HG02870 (cell line): ENCODE data around the gene SH3BP2.
A peak's percentile ranks its signal among the peaks of the same experiment; 100 is the strongest.

Source experiments
- ATAC-seq: cut with Tn5 transposase; IDR thresholded peaks from one replicate; pipeline ENCODE4 v1.9.1; 2021; ENCODE audit warnings: mild to moderate bottlenecking, moderate library complexity; ENCODE audit not compliant: unreplicated experiment

Gene SH3BP2

GRCh38 chr4:2800691-2801596, 8.1 kb downstream of the SH3BP2 start:
- ATAC-seq: peak; percentile 57

DNA sequence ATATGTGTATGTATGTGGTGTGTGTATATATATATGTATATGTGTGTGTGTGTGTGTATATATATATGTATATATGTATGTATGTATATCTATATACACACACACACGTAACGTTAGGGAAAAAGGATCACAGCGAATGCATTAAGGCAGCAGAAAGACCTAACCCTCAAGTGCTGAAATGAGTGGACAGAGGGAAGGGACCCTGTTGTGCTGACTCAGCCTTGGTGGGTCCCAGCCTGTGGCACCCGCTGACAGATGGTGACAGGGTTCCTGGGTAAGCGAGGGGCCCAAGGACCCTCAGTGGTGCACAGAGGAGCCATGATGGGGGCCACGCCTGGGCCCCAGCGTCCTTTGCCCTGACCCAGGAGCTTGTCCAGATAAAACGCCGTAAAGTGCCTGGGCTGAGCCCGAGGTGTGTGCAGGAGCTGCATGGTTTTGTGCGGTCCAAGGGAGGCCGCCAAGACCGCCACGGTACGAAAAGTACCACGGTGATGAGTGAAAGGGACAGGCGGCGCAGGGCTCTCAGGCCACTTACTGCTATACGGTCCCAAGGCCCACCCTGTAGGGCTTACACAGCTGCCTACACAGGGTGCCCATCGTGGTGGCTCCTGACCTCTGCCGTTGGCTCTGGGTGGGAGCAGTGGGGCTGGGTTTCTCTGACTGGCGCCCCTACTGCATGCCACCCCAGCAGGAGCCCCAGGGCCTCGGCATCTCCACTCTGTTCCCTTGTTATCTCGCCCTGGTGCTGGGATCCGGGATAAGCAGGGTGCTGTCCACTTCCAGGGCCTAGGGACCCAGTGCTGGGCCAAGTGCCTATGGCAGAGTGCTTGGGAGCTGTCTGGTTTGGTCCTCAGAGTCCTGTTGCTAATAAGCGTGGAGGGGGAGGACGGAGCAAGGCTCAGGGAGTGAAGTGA, 10.0 kb downstream of the SH3BP2 start:
- ATAC-seq: no peak

DNA sequence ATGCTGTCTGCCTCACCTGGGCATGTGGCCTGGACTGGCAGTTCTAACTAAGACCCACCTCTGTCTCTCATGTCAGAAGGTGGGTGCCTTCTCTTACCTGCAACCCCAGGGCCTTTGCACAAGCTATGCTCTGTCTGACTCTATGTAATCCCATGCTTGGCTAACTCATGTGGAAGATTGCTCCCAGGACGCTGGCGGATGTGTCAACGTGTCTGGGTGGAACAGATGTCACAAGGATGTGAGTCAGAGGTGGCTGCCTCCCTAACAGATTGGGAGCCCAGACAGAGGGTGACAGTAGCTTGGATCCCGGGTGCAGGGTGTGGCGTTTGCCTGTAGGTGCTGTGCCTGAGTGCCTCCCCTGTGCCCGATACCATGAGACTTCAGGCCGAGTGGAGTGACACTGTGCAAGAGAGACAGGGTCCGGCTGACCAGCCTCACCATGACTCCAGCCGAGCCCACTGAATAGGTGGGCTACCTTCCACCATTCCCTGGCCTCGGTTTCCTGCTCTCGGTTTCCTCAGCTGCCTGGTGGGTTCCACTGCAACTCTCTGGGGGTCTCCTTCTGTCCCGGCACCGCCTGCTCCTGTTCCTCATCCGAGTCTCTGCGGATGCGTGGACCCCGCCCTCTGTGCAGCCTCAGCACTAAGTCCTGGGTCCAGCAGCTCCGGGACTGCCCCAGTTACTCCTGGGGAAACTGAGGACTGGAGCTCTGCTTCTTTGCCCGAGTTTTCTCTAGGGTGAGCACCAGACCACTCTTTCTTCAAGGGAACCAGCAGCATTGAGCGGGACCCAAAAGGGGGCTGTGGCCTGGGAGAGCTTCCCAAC, 11.0 kb downstream of the SH3BP2 start:
- no peak for ATAC-seq

DNA sequence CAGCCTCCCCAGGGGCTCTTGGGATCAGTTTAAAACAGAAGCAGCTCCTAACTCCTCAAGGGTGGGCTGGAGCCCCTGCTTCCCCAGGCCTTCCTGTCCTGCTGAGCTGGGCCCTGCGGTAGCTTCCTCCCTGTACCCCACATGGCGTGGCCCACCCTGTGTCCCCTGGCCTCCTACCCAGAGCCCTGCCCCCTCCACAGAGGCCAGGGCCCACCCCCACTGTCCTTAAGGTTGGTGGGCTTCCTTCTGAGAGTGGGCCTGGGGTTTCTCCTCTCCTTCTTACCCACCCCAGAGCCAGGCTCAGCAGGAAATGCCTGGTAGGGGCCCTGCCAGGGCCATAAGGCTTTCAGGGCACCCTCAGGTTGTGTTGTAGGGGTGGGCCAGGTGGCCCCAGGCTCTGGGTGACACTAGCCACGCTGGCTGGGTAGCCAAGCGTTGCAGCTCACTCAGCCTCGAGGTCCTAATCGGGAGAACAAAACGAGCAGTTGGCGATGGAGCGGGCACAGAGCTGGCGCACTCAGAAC, 11.6 kb downstream of the SH3BP2 start:
- ATAC-seq: no peak

DNA sequence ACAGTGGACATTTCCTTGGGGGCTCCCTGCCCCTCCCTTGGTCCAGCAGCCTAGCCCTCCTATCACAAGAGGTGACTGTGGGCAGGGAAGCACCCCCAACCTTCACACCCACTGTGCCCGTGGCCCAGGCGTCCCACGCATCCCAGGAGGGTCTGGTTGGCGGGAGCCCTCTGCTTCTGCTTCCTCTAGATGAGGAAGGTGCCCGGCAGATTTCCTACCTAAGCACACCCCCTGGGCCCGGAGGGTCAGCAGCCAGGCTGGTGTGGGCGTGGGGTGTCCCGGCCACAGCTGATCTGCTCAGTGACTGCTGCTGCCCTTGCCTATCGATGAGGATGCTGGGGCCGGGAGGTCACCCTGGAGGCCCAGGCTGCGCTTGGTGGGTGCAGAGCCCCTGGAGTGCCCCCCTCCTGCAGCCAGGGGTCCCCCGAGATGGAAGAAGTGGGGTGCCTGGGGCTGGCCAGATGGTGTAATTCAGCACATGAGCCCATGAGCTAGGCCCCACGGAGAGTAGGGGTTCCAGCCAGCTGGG, 12.2 kb downstream of the SH3BP2 start:
- ATAC-seq: no peak

DNA sequence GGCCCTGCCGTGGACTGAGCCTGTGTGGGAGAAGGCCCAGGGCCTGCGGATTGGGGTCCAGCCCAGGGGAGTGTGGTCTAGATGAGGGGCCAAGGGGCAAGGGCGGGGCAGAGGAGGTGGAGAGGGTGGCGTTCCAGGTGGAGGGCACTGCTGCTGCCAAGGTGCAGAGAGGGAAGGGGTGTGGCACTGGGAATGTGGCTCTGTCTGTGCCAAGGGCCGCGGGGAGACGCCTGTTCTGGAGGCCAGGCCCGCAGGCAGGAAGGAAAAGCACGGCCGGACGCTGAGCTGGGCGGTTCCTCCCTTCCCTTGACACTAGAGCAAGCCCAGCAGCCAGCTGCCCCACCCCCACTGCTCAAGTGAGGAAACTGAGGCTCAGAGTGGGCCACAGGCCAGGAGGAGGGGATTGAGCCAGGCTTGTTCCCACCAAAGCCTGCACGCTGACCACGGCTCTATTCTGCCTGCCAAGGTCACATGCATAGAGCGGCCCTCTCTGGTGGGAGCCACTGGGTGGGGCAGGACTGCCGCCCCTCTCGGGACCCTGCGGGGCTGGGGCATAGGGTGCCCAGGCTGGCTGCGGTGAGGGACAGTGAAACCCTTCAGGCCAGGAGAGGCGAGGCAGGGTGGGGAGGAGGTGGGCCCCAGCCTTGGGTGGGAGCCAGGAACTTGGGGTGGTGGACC, 13.0 kb downstream of the SH3BP2 start:
- ATAC-seq: no peak

GRCh38 chr4:2806390-2807355, 13.8 kb downstream of the SH3BP2 start:
- ATAC-seq: no peak

GRCh38 chr4:2807571-2807970, 14.7 kb downstream of the SH3BP2 start:
- no peak for ATAC-seq

GRCh38 chr4:2808001-2808400, 15.1 kb downstream of the SH3BP2 start:
- ATAC-seq: no peak

GRCh38 chr4:2809610-2810180, 16.8 kb downstream of the SH3BP2 start:
- no peak for ATAC-seq

DNA sequence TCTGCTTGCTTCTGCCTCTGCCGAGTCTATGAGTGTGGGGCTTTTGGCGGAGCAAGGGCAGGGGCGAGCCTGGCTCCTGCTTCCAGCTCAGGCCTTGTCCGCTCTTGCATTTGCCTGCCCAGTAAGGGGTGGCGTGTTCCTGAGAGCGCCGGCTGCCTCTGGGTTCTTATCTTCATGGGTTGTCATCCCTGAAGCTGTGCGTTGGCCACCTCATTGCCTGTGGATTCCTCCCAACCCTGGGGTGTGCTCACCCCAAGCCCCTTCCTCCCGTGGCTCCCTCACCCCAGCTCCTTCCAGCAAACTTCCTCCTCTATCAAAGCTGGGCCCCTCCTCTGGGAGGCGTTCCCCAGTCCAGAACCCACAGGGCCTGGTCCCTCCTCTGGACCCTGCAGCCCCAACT, 17.5 kb downstream of the SH3BP2 start:
- ATAC-seq: no peak

DNA sequence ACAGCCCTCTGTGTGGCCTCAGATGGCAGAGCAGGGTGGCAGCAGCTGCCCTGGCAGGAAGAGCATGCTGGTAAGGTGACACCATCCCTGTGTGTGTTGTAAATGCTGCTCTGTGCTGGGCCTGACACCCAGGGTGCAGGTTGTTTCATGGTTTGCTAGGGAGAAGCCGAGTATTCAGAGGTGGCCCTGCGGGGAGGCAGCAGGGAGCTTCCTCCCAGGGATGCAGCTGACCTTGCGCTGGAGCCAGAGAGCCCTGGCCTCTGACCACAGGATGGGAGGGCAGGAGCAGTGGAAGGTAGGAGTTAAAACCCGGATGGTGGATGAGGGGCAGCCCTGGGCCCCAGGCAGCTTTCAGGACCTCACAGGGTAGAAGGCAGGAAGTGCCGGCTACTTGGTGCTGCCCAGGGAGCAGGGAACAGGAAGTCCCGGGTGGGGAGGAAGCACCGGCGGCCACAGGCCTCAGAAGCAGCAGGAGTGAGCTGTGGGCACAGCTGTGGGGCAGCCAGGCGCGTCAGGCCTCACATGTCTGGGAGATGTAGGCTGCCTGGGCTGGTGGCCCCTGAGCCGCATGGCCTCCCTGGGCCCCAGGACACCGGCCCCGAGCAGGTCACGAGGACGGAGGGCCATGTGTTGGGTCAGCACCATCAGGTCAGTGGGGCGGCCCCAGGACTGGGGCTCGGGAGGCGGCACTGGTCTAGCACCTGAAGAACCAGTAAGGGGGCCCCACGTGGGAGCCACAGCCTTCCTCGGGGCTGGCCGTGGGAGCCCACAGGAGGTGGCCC, 19.1 kb downstream of the SH3BP2 start:
- ATAC-seq: peak; percentile 43

GRCh38 chr4:2812612-2813354, 19.9 kb downstream of the SH3BP2 start:
- peak; percentile 13 for ATAC-seq

- ATAC-seq: no peak
Measured at GRCh38 chr4:2813446-2814405, 20.8 kb downstream of the SH3BP2 start.

- ATAC-seq: no peak
Measured at GRCh38 chr4:2814627-2815270, 21.9 kb downstream of the SH3BP2 start.
